Heart right ventricle (tissue), 16 donors: ENCODE results near the gene ING2. TPM values are rescaled to one million over a fixed set of nuclear protein-coding genes. Genes with fewer than 3 reads are reported as not detected.

ENCODE experiments used
- ATAC-seq, 8 donors: fragments of 200-7000 bp; cut with Tn5 transposase; one replicate each; pipeline ENCODE4 v1.9.1; 2020; ENCODE audit warnings: mild to moderate bottlenecking in 8 of 8, moderate library complexity in 8 of 8, moderate number of reproducible peaks in 1 of 8
- DNase-seq, 2 donors: peaks; one replicate each; pipeline ENCODE4 v3.0.0-alpha.2; 2020
- H3K27ac ChIP-seq, 10 donors: fragments of 200-600 bp; sonication (generic) in 2 of 10; one replicate each; pipeline versions ENCODE4 v1.5.0 to v1.8.0; 2020 to 2022; ENCODE audit warnings: mild to moderate bottlenecking in 3 of 10
- H3K27me3 ChIP-seq, 7 donors: fragments of 200-600 bp; one replicate each; pipeline ENCODE4 v1.8.0; 2021 to 2022; ENCODE audit warnings: mild to moderate bottlenecking in 2 of 7
- H3K36me3 ChIP-seq, 9 donors: fragments of 200-600 bp; sonication (generic) in 1 of 9; one replicate each; pipeline versions ENCODE4 v1.5.0 to v1.8.0; 2020 to 2022; ENCODE audit warnings: mild to moderate bottlenecking in 2 of 9
- H3K4me1 ChIP-seq, 9 donors: fragments of 200-600 bp; sonication (generic) in 1 of 9; one replicate each; pipeline versions ENCODE4 v1.5.0 to v1.8.0; 2020 to 2022; ENCODE audit warnings: mild to moderate bottlenecking in 4 of 9
- H3K4me3 ChIP-seq, 10 donors: fragments of 200-600 bp; sonication (generic) in 2 of 10; one replicate each; pipeline versions ENCODE4 v1.5.0 to v1.8.0; 2020 to 2022; ENCODE audit warnings: mild to moderate bottlenecking in 7 of 10, moderate library complexity in 2 of 10
- H3K9me3 ChIP-seq, 11 donors: fragments of 200-600 bp in 10 of 11; sonication (generic) in 2 of 11; one replicate each; pipeline versions ENCODE4 v1.5.0 to v1.8.0; 2013 to 2022; ENCODE audit warnings: mild to moderate bottlenecking in 2 of 11, control low read depth in 1 of 11, moderate library complexity in 1 of 11
- CTCF ChIP-seq, 9 donors: fragments of 200-600 bp; sonication (generic) in 2 of 9; IDR thresholded peaks; one replicate each; pipeline versions ENCODE4 v1.5.0 to v1.8.0; 2021 to 2022; ENCODE audit warnings: antibody characterized with exemption in 9 of 9, mild to moderate bottlenecking in 5 of 9, moderate library complexity in 1 of 9
- WGBS, 2 donors: extraction: QIAGEN DNeasy Blood & Tissue Kit; methylation state at CpG; one replicate each; pipeline ENCODE4 v1.1.7; 2013; ENCODE audit warnings: inconsistent platforms in 1 of 2; 5-methylcytosine and 5-hydroxymethylcytosine counted together
- intact Hi-C, 10 donors: fragments of 100-400 bp; cut with DNase I; formaldehyde crosslinking; loops; one replicate each; pipeline versions ENCODE4 v1.11.1 to v1.14.2; 2022
- polyA plus RNA-seq, 2 donors: library from polyadenylated mRNA; stranded (reverse); fragments of 200-250 nt; gene quantifications; one replicate each; pipeline ENCODE4 v1.2.3, GENCODE V29; 2013
- total RNA-seq, 10 donors: library from RNA; stranded (reverse); fragmentation: NEBNext Ultra II Directional in 3 of 10; extraction: Animal tissue kit (Norgen Biotek cat#: 25700) in 3 of 10; gene quantifications; one replicate each; pipeline versions ENCODE4 v1.2.1 to v1.2.4, GENCODE V29; 2021 to 2023
- donor health status: Arrhythmogenic right ventricular cardiomyopathy.
- donor health status: ischemic (EF 13 %, LVEDD 7.1; RV severe dilation, severe dysfunction).
- donor health status: healthy with polysubstance abuse.
- donor health status: DM: no; HTN: yes; CAD: no.
- donor health status: DM: no; HTN: no; CAD: no.
- donor health status: ischemic (EF 25% LVEDD 6.9; RV normal size, moderate dysfunction).
- donor health status: ischemic (EF 25% LVEDD 5.7; RV mildly dilated, moderate dysfunction).
- donor health status: healthy.
- donor health status: DM: yes; HTN: yes; CAD: no.
- donor health status: Ischemic cardiomyopathy.
- donor health status: ischemic (EF 35%, LVEDD 5.7; RV mildly dilated, moderate dysfunction).
- donor health status: nonischemic (EF 11% LVEDD 7.7; RV severe dilation, severe dysfunction).
- donor health status: DM: yes; HTN: yes; CAD: no.
- donor health status: PGD.
- donor health status: ischemic (EF 29% LVEDD 5.4; RV normal size, mild dysfunction).
- donor health status: nonischemic (EF 23%, LVEDD 6.1; RV moderate dilation, normal function).

ING2 gene
- total and polyA plus RNA-seq, 12 donors = 1.7 to 8.6 (median 5.2) TPM

GRCh38 chr4:183504064-183504929, 561 bp upstream of the ING2 start:
- peaks cover 0 to 50% (median 19%) of the 10 kb centered on the region in 9 donors for H3K4me1 ChIP-seq
- peak overlapping the region; percentile 78 to 99 (median 97) for H3K27ac ChIP-seq
- no peaks in the 10 kb centered on the region for H3K36me3 ChIP-seq
- peak in 7 of 9 donors; percentile 9 to 55 (median 21) for TF ChIP-seq CTCF (IDR thresholded peaks at IDR 0.05)
- H3K4me3 ChIP-seq = peak overlapping the region; percentile 77 to 100 (median 98)
- intact Hi-C loops = loop anchor here in 7 of 10 donors (2.0 to 10.0 kb wide), 6 partner anchors 59 to 155 kb away; partner anchors contain the start of genes CDKN2AIP (in 4 of the 7), RWDD4 (in 4 of the 7) and TRAPPC11 (in 4 of the 7)
- H3K9me3 ChIP-seq = no peaks in the 10 kb centered on the region
- 0% methylated on average over 100 to 106 of the region's 106 CpGs for WGBS, 2 donors
- DNase-seq (peak; percentile 99), ATAC-seq (peak; percentile 94 to 99 (median 96))
- no peaks in the 10 kb centered on the region for H3K27me3 ChIP-seq

GRCh38 chr4:183505611-183506388, 942 bp downstream of the ING2 start:
- no peak for TF ChIP-seq CTCF (IDR thresholded peaks at IDR 0.05)
- intact Hi-C loops = loop anchor here in 5 of 10 donors (2.0 to 10.0 kb wide), 6 partner anchors 33 to 408 kb away; partner anchors contain the start of genes CDKN2AIP (in 2 of the 5), RWDD4 (in 2 of the 5), TRAPPC11 (in 2 of the 5) and WWC2 (in 1 of the 5)
- H3K4me1 ChIP-seq = peaks cover 0 to 43% (median 18%) of the 10 kb centered on the region in 9 donors
- H3K36me3 ChIP-seq = peaks cover 0 to 8% (median 4%) of the 10 kb centered on the region in 9 donors
- H3K4me3 ChIP-seq = peak overlapping the region; percentile 77 to 100 (median 98)
- H3K27me3 ChIP-seq = no peaks in the 10 kb centered on the region
- H3K9me3 ChIP-seq = no peaks in the 10 kb centered on the region
- ATAC-seq = peak; percentile 49 to 74 (median 66)
- peak overlapping the region; percentile 91 to 99 (median 97) for H3K27ac ChIP-seq
- WGBS, 2 donors = 0 to 1% methylated on average over 80 of the region's 80 CpGs
- peak; percentile 85 to 89 for DNase-seq

GRCh38 chr4:183506389-183506735, 1.5 kb downstream of the ING2 start:
- ATAC-seq (no peak), DNase-seq (no peak)
- Histone ChIP-seq H3K4me3 (peak overlapping the region; percentile 77 to 100 (median 98)), H3K9me3 (no peaks in the 10 kb centered on the region), H3K27me3 (no peaks in the 10 kb centered on the region), H3K27ac (peak overlapping the region; percentile 91 to 99 (median 97)), H3K4me1 (peaks cover 0 to 43% (median 18%) of the 10 kb centered on the region in 9 donors), H3K36me3 (peaks cover 0 to 13% (median 9%) of the 10 kb centered on the region in 9 donors)
- 0 to 1% methylated on average over 14 of the region's 14 CpGs for WGBS, 2 donors
- TF ChIP-seq CTCF (IDR thresholded peaks at IDR 0.05) = no peak
- intact Hi-C loops = loop anchor here in 4 of 10 donors (5.0 to 10.0 kb wide), 4 partner anchors 34 to 409 kb away; partner anchors contain the start of genes CDKN2AIP (in 1 of the 4), RWDD4 (in 1 of the 4), TRAPPC11 (in 1 of the 4) and WWC2 (in 1 of the 4)
